GM21737 (cell line): ENCODE results near the gene HCK.
"Not testable (repeated sequence)": the region's sequence is repeated elsewhere in the genome, so short reads cannot be mapped to it uniquely, and the experiment has no call there.

Experiments
- ATAC-seq: cut with Tn5 transposase; IDR thresholded peaks from one replicate; pipeline ENCODE4 v1.9.1; 2021; ENCODE audit warnings: mild to moderate bottlenecking, moderate library complexity; ENCODE audit not compliant: unreplicated experiment

The HCK gene

DNA sequence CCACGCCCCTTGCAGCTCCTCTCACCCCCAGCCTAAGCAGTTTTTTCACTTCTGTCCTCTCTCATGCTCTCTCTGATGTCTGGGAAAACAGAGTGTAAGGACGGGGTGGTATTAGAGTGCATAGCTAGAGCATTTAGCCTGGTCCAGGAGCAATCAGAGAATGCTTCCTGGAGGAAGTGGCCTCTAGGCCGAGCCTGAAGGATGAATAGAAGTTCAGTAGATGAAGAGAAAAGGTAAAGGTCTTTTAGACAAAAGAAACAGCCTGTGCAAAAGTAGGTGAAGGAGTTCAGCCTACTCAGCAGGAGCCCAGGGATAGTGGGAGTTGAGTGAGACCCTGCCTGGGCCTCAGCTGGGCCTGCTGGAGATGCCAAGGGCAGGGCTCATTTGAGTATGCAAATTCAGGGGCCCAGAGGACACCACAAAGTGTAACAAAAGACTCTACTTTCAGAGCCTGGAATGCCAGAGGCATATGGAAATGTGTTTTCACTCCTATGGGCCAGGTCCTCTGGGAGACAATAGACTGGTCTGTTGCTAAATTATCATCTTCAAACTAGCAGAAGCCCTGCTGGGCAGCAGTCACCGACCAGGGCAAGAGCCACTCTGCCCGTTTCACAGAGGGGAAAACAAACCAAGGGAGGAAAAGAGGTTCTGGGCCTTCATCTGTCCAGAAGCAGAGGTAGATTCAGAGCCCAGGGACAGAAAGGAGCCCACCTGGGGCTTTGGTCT, 37.8 kb downstream of the HCK start:
- ATAC-seq = no peak

DNA sequence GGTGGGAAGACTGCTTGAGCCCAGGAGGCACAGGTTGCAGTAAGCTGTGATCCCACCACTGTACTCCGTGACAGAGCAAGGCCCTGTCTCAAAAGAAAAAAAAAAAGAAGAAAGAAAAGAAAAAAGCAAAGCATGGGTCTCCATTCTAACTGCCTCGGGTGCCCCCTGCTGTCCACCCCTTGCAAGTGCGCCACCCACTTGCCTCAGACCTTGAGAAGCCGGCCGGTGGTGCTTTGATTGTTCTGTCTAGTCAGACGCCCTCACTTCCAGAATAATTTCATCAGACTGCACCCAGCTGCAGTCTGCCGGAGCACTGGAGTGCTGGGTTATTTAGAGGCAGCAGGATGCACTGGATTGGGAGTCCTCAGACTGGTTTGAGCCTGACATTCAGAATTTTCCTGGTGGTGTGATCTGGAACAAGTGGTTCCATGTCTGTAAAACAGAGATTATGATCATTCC, 39.9 kb downstream of the HCK start:
- ATAC-seq = peak; percentile 68

GRCh38 chr20:32098786-32099185, 46.7 kb downstream of the HCK start:
- ATAC-seq = no peak

GRCh38 chr20:32108814-32109391, 56.9 kb downstream of the HCK start:
- ATAC-seq = no peak

GRCh38 chr20:32109392-32110172, 57.5 kb downstream of the HCK start, which contains the start of gene TM9SF4:
Gene TM9SF4 (plus strand): TSS chr20:32109714. CDS start chr20:32109741, 27 bp downstream.
- ATAC-seq = peak; percentile 74

- ATAC-seq = peak; percentile 6
Observed at GRCh38 chr20:32110173-32110704, 58.2 kb downstream of the HCK start.

DNA sequence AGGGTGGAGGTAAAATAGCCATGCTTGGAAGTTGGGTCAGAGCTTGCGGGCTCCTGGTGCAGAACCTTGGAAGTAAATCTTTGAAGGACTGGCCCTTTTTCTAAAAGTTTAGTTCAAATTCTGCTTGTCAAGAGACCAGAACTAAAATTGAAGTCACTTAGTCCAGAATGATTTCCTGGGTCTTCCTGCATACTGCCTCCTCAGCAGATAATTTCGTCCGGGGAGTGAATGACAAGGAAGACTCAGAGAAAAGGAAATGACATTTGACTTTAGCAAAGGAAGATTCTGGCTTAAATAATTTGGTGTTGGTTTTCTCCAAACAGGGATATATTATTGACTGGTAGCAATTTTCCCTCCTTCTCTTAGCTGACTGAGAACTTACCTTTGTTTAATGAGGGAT, 58.7 kb downstream of the HCK start:
- no peak for ATAC-seq

DNA sequence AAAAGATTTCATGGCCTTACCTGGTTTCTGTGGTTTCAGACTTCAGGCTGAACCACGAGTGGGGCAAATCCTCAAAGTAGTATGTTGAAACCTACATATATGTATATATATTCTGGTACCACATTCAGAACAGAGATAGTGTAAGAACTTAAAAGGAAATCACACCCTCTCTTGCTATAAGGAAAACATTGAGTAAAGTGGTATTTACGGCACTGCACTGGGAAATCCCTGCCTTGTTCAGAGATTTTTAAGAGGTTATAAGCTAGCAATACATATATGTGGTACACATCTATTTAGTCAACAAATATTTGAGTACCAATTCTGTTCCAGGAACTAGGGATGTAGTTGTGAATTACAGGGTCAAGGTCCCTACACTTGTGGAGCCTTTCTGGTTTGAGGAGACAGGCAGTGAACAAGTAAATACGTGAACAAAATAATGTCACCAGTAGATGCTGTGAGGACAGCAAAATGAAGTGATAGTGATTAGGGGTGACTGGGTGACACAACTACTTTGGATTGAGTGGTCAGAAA, 59.2 kb downstream of the HCK start:
- no peak for ATAC-seq

- no peak for ATAC-seq
Observed at GRCh38 chr20:32111753-32112152, 59.7 kb downstream of the HCK start.

- no peak for ATAC-seq
Observed at GRCh38 chr20:32112841-32113240, 60.8 kb downstream of the HCK start.

- no peak for ATAC-seq
Observed at GRCh38 chr20:32113591-32114260, 61.7 kb downstream of the HCK start.

- no peak for ATAC-seq
Observed at GRCh38 chr20:32114305-32114960, 62.4 kb downstream of the HCK start.

DNA sequence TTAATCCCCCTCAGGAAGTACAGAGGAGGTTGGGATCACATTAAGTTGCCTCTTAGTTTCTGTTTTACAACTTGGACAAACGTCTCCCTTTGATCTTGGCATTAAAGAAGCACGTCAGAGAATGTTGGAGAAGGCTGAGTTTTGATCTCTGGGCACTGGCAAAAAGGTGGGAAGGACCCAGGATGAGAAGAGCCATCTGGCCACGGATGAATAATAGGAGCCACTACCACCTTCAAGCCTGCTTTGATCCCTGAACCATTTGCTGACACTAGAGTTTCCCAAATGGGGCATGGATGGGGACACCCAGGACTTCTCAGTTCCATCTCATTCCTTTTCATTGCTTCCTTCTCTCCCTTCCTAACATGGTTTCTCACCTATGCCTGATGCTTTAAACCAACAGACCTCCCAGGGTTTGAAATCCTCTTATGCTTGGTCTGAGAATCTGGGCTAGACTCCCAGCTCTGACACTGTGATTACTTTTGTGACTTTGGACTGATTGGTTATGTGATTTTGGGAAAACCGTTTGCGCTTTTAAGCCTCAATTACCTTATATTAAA, 63.2 kb downstream of the HCK start:
- ATAC-seq = no peak

DNA sequence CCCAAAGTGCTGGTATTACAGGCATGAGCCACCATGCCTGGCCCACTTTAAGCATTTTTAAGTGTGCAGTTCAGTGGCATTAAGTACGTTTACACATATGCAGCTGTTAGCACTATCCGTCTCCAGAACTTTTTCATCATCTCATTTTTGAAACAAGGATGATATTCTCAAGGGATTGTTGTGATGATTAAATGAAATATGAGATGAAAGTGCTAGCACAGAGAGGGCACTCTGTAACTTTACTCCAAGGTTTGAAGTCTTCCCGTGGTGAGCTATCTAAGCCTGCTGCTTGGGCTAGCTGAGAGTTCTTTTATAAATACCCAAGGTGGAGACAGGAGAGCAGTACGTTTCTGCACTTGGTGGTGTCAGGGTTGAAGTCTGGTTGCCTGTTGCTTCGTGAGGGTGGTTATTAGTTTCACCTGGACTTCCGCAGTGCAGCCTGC, 64.1 kb downstream of the HCK start:
- no peak for ATAC-seq

DNA sequence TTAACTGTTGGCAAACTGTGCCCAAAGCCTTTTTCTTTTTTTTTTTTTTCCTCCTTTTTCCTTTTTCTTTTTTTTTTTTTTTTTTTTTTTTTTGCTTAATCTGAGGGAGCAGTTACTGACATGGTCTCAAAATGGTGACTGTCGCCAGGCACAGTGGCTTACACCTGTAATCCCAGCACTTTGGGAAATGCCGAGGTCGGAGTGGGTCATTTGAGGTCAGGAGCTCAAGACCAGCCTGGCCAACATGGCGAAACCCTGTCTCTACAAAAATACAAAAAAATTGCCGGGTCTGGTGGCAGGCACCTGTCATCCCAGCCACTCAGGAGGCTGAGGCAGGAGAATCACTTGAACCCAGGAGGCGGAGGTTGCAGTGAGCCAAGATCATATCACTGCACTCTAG, 64.8 kb downstream of the HCK start:
- ATAC-seq = not testable (repeated sequence)

DNA sequence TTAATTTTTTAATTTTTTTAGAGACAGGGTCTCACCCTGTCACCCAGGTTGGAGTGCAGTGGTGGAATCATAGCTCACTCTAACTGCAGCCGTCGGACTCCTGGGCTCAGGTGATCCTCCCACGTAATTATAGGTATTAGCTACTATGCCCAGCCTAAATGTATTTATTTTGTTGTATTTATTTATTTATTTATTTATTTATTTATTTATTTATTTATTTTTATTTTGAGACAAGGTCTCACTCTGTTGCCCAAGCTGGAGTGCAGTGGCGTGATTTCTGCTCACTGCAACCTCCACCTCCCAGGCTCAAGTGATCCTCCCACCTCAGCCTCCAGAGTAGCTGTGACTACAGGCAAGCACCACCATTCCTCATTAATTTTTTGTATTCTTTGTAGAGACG, 66.4 kb downstream of the HCK start:
- ATAC-seq = not testable (repeated sequence)

DNA sequence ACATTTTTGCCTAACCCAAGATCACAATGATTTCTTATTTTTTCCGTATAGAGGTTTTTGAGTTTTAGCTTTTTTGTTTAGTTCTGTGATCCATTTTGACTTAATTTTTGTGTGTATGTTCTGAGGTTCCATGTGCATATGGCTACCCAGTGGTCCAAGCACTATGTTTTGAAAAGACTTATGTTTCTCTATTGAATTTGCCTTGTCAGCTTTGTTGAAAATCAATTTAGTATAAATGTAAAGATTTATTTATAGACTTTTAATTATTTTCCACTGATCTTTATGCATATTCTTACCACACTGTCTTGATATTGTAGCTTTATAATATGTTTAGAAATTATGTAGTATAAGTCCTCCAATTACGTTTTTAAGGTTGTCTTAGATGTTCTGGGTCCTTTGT, 67.7 kb downstream of the HCK start:
- ATAC-seq = no peak

- not testable (repeated sequence) for ATAC-seq
Observed at GRCh38 chr20:32121908-32122307, 69.9 kb downstream of the HCK start.

DNA sequence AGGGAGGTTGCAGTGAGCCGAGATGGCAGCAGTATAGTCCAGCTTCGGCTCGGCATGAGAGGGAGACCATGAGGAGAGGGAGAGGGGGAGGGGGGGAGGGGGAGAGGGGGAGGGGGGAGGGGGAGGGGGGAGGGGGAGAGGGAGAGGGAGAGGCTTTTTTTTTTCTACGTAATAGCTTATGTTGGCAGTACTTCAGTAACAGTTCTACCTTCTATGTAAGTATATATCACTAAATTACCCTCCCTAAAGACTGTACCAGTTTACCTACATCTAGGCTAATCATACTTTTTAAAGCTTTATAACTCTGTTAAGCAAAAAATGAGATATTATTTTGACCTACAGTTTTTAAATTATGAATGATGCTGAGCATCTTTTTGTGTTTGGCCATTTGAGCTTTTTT, 71.0 kb downstream of the HCK start:
- ATAC-seq = no peak

- ATAC-seq = no peak
Observed at GRCh38 chr20:32124916-32125454, 72.9 kb downstream of the HCK start.
